Caco-2 (cell line): ENCODE measurements around the gene RPS14. TPM values are rescaled to one million over a fixed set of nuclear protein-coding genes. Genes with fewer than 3 reads are reported as not detected.

ENCODE experiments used
- BruUV-seq: library from RNA; stranded (reverse); fragments of 400-500 nt; replicated peaks from 2 replicates; lab custom pipeline; 2021; lab: Mats Ljungman, UMichigan
- CTCF ChIA-PET: fragments of 300-600 bp; sonication (Branson Sonifier 250); formaldehyde crosslinking; loops from one replicate; lab custom pipeline; 2022; ENCODE audit warnings: antibody characterized with exemption; lab: Charles Lee
- POLR2A ChIA-PET: fragments of 300-600 bp; sonication (Branson Sonifier 250); formaldehyde crosslinking; loops from one replicate; lab custom pipeline; 2022; ENCODE audit warnings: antibody characterized with exemption; lab: Charles Lee
- DNase-seq, 2 experiments: peaks; one replicate each; pipeline versions ENCODE4 v3.0.0 to v3.0.0-alpha.2; 2020 to 2022
- H3K27me3 ChIP-seq: replicated peaks from 2 replicates; pipeline ENCODE4 v1.6.0; 2011; ENCODE audit warnings: low read length; ENCODE audit not compliant: control insufficient read depth, insufficient read depth
- H3K36me3 ChIP-seq: 2 replicates; pipeline ENCODE4 v1.5.1; 2011; ENCODE audit warnings: low read length; ENCODE audit not compliant: control insufficient read depth, insufficient read depth
- H3K4me1 ChIP-seq: fragments of 250-450 bp; sonication (Bioruptor Pico); 2 replicates; pipeline ENCODE4 v1.5.1; 2020; ENCODE audit warnings: mild to moderate bottlenecking
- H3K4me3 ChIP-seq: 2 replicates; pipeline ENCODE4 v1.5.1; 2011; ENCODE audit warnings: low read depth, mild to moderate bottlenecking, control low read depth, low read length
- H3K9me3 ChIP-seq: fragments of 250-450 bp; sonication (Bioruptor Pico); 2 replicates; pipeline ENCODE4 v1.5.1; 2020; ENCODE audit warnings: mild to moderate bottlenecking, moderate library complexity
- H3K27ac Mint-ChIP-seq: one replicate; pipeline ENCODE4 v1.8.0; 2022; ENCODE audit warnings: mixed read lengths; ENCODE audit not compliant: unreplicated experiment
- H3K27me3 Mint-ChIP-seq: one replicate; pipeline ENCODE4 v1.8.0; 2022; ENCODE audit warnings: mixed read lengths; ENCODE audit not compliant: insufficient read depth, unreplicated experiment
- H3K36me3 Mint-ChIP-seq: one replicate; pipeline ENCODE4 v1.8.0; 2022; ENCODE audit warnings: mild to moderate bottlenecking, mixed read lengths; ENCODE audit not compliant: insufficient read depth, unreplicated experiment
- H3K4me1 Mint-ChIP-seq: one replicate; pipeline ENCODE4 v1.8.0; 2022; ENCODE audit warnings: low read depth, mixed read lengths; ENCODE audit not compliant: unreplicated experiment
- H3K4me3 Mint-ChIP-seq: one replicate; pipeline ENCODE4 v1.8.0; 2022; ENCODE audit warnings: mild to moderate bottlenecking, moderate library complexity, mixed read lengths; ENCODE audit not compliant: unreplicated experiment
- H3K9me3 Mint-ChIP-seq: one replicate; pipeline ENCODE4 v1.8.0; 2022; ENCODE audit warnings: mixed read lengths; ENCODE audit not compliant: unreplicated experiment
- CTCF ChIP-seq, 2 experiments: fragments of 200-600 bp in 1 of 2; IDR thresholded peaks; 1 replicate in 1 of 2; 2 replicates in 1 of 2; pipeline versions ENCODE4 v1.5.1 to v1.8.0; 2011 to 2022; ENCODE audit warnings: antibody characterized with exemption in 1 of 2, control low read depth in 1 of 2, inconsistent platforms in 1 of 2, low read depth in 1 of 2, low read length in 1 of 2, mild to moderate bottlenecking in 1 of 2, moderate library complexity in 1 of 2; ENCODE audit not compliant: insufficient read depth in 1 of 2, severe bottlenecking in 1 of 2, unreplicated experiment in 1 of 2
- intact Hi-C: fragments of 100-400 bp; cut with micrococcal nuclease; formaldehyde crosslinking; loops from one replicate; pipeline ENCODE4 v1.10.0; 2022; ENCODE audit not compliant: unreplicated experiment
- total RNA-seq: library from RNA; stranded (reverse); gene quantifications from 2 replicates; pipeline ENCODE4 v1.2.3, GENCODE V29; 2022

The RPS14 gene
- total RNA-seq, 1 experiment from 2014 or later: 2,300 TPM

GRCh38 chr5:150446088-150446487, 3.5 kb downstream of the RPS14 start:
- no TSS peak for BruUV-seq
- 0 out of 2 replicates have a peak, but pooled peaks cover 4% of the 10 kb centered on the region for H3K4me1 ChIP-seq
- H3K36me3 Mint-ChIP-seq: peaks cover 90% of the 10 kb centered on the region
- no peaks in the 10 kb centered on the region for H3K27me3 ChIP-seq
- intact Hi-C loops: no loop called here
- no peaks in the 10 kb centered on the region for H3K27me3 Mint-ChIP-seq
- H3K9me3 Mint-ChIP-seq: no peaks in the 10 kb centered on the region
- no peak overlapping the region for H3K4me3 ChIP-seq
- no peak for TF ChIP-seq CTCF (IDR thresholded peaks at IDR 0.05; ENCODE audit: insufficient read depth in 1 of 2, low read depth in 1 of 2, low read length in 1 of 2, severe bottlenecking in 1 of 2, unreplicated experiment in 1 of 2)
- H3K27ac Mint-ChIP-seq: no peak overlapping the region
- POLR2A ChIA-PET: interaction anchor here (0.6 kb wide), 1 partner anchor 173 kb away, joined by 5 read pairs; no protein-coding TSS in a partner anchor
- no peaks in the 10 kb centered on the region for H3K9me3 ChIP-seq
- DNase-seq: no peak
- CTCF ChIA-PET: no interaction called here
- no peak overlapping the region for H3K4me3 Mint-ChIP-seq
- H3K36me3 ChIP-seq: peaks cover 20% of the 10 kb centered on the region
- H3K4me1 Mint-ChIP-seq: peaks cover 8% of the 10 kb centered on the region

DNA sequence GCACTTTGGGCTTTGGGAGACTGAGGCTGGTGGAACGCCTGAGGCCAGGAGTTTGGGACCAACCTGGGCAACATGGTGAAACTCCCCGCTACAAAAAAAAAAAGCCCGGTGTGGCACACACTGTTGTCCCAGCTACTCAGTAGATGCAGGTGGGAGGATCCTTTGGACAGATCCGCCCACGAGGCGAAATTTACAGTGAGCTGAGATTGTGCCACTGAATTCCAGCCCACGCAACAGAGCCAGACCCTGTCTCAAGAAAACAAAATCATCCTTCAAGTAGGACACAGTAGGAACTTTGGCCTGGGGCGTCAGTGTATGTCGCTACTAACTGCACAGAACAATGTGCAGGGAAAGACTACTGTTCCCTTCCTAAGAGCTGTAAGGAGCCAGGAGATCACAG, 4.8 kb downstream of the RPS14 start:
- H3K9me3 Mint-ChIP-seq: no peaks in the 10 kb centered on the region
- no peak overlapping the region for H3K27ac Mint-ChIP-seq
- no peak for TF ChIP-seq CTCF (IDR thresholded peaks at IDR 0.05; ENCODE audit: insufficient read depth in 1 of 2, low read depth in 1 of 2, low read length in 1 of 2, severe bottlenecking in 1 of 2, unreplicated experiment in 1 of 2)
- Histone ChIP-seq H3K9me3 (no peaks in the 10 kb centered on the region), H3K36me3 (peaks cover 20% of the 10 kb centered on the region), H3K27me3 (no peaks in the 10 kb centered on the region), H3K4me3 (no peak overlapping the region), H3K4me1 (0 out of 2 replicates have a peak, but pooled peaks cover 4% of the 10 kb centered on the region)
- ChIA-PET CTCF (interaction anchor here (1.5 kb wide), 1 partner anchor 9 kb away, joined by 4 read pairs; no protein-coding TSS in a partner anchor), POLR2A (no interaction called here)
- DNase-seq: no peak
- intact Hi-C loops: no loop called here
- no TSS peak for BruUV-seq
- H3K4me1 Mint-ChIP-seq: peaks cover 8% of the 10 kb centered on the region
- no peaks in the 10 kb centered on the region for H3K27me3 Mint-ChIP-seq
- H3K4me3 Mint-ChIP-seq: no peak overlapping the region
- H3K36me3 Mint-ChIP-seq: peaks cover 91% of the 10 kb centered on the region

- no peak overlapping the region for H3K4me3 Mint-ChIP-seq
- H3K9me3 Mint-ChIP-seq: no peaks in the 10 kb centered on the region
- no peaks in the 10 kb centered on the region for H3K27me3 Mint-ChIP-seq
- peaks cover 20% of the 10 kb centered on the region for H3K36me3 ChIP-seq
- no peak for DNase-seq
- TF ChIP-seq CTCF (IDR thresholded peaks at IDR 0.05; ENCODE audit: insufficient read depth in 1 of 2, low read depth in 1 of 2, low read length in 1 of 2, severe bottlenecking in 1 of 2, unreplicated experiment in 1 of 2): no peak
- no peak overlapping the region for H3K4me3 ChIP-seq
- 0 out of 2 replicates have a peak, but pooled peaks cover 4% of the 10 kb centered on the region for H3K4me1 ChIP-seq
- no peaks in the 10 kb centered on the region for H3K9me3 ChIP-seq
- POLR2A ChIA-PET: no interaction called here
- peak overlapping the region; percentile 32 for H3K27ac Mint-ChIP-seq
- no TSS peak for BruUV-seq
- H3K36me3 Mint-ChIP-seq: peaks cover 77% of the 10 kb centered on the region
- CTCF ChIA-PET: no interaction called here
- peaks cover 8% of the 10 kb centered on the region for H3K4me1 Mint-ChIP-seq
- intact Hi-C loops: loop anchor here (1.0 kb wide), 1 partner anchor 15 kb away; no protein-coding TSS in a partner anchor
- no peaks in the 10 kb centered on the region for H3K27me3 ChIP-seq
Measured at GRCh38 chr5:150443242-150444075, 6.1 kb downstream of the RPS14 start.
